ENCODE measurements around the gene SORCS2. TPM values are rescaled to one million over a fixed set of nuclear protein-coding genes. Genes with fewer than 3 reads are reported as not detected.

Gene SORCS2
- polyA plus RNA-seq, 1 donor (not counting 4 experiments of a cell fraction or from before 2014, with no cell fraction given): 0.09 TPM

DNA sequence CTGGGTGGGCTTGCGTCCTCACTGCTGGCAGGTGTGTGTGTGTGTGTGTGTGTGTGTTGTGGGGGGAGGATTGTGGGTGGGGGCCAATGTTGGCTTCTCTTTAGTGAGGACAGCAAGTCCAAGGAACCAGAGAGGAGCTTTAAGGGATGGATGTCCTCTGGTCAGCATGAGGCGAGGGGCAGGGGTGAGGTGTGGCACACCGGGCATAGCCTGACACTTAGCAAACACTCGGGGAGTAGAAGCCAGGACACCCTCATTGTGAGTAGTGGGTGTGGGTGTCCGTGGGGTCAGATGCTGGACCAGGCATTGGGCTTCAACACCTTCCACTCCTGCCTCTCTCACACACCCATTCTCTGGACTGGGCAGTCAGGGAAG is 2.8 kb downstream of the SORCS2 start:
- H2AFZ ChIP-seq (ENCODE audit: control insufficient read depth, low read length): no peak overlapping the region
- no peak overlapping the region for H3K4me2 ChIP-seq (ENCODE audit: control insufficient read depth, extremely low read depth, insufficient read depth, low read depth, low read length)
- no peaks in the 10 kb centered on the region for H3K9me3 ChIP-seq (ENCODE audit: control insufficient read depth, low read depth, low read length)
- no peaks in the 10 kb centered on the region for H3K36me3 ChIP-seq (ENCODE audit: control insufficient read depth in 2 of 2, extremely low read depth in 1 of 2, insufficient read depth in 2 of 2, low read length in 2 of 2)
- TF ChIP-seq, protein P1, sequence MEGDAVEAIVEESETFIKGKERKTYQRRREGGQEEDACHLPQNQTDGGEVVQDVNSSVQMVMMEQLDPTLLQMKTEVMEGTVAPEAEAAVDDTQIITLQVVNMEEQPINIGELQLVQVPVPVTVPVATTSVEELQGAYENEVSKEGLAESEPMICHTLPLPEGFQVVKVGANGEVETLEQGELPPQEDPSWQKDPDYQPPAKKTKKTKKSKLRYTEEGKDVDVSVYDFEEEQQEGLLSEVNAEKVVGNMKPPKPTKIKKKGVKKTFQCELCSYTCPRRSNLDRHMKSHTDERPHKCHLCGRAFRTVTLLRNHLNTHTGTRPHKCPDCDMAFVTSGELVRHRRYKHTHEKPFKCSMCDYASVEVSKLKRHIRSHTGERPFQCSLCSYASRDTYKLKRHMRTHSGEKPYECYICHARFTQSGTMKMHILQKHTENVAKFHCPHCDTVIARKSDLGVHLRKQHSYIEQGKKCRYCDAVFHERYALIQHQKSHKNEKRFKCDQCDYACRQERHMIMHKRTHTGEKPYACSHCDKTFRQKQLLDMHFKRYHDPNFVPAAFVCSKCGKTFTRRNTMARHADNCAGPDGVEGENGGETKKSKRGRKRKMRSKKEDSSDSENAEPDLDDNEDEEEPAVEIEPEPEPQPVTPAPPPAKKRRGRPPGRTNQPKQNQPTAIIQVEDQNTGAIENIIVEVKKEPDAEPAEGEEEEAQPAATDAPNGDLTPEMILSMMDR (optimal IDR thresholded peaks at IDR 0.05 in 1 of 3, IDR thresholded peaks at IDR 0.05 in 1 of 3, conservative IDR thresholded peaks at IDR 0.05 in 1 of 3; ENCODE audit: extremely low read depth in 1 of 3, insufficient read depth in 2 of 3, low read length in 3 of 3): no peak
- no peak for TF ChIP-seq EZH2 (IDR thresholded peaks at IDR 0.05; ENCODE audit: low read length)
- dilution Hi-C loops (cut with MboI; ENCODE audit: extremely low pct_ligation_motif_present, low sequenced_read_pairs): no loop called here
- H3K4me1 ChIP-seq (ENCODE audit: control insufficient read depth, extremely low read depth, insufficient read depth, low read length): peaks cover 5% of the 10 kb centered on the region
- FAIRE-seq: no peak
- no peak overlapping the region for H3K4me3 ChIP-seq (ENCODE audit: control insufficient read depth in 2 of 3, extremely low read depth in 1 of 3, insufficient read depth in 2 of 3, low read depth in 1 of 3, low read length in 3 of 3)
- no peaks in the 10 kb centered on the region for H4K20me1 ChIP-seq (ENCODE audit: control insufficient read depth, extremely low read depth, insufficient read depth, low read length)
- H3K9ac ChIP-seq (ENCODE audit: control insufficient read depth, extremely low read depth, insufficient read depth, low read length): no peak overlapping the region
- H3K9me1 ChIP-seq (ENCODE audit: control insufficient read depth, extremely low read depth, insufficient read depth, low read length): no peaks in the 10 kb centered on the region
- no peak overlapping the region for H3K27ac ChIP-seq (ENCODE audit: control insufficient read depth, insufficient read depth, low read length)
- no peak for DNase-seq (ENCODE audit: low read depth, low spot score)
- no peaks in the 10 kb centered on the region for H3K79me2 ChIP-seq (ENCODE audit: control insufficient read depth, insufficient read depth, low read length)
- peaks cover 60% of the 10 kb centered on the region for H3K27me3 ChIP-seq (ENCODE audit: control insufficient read depth, extremely low read depth, insufficient read depth, low read length)

DNA sequence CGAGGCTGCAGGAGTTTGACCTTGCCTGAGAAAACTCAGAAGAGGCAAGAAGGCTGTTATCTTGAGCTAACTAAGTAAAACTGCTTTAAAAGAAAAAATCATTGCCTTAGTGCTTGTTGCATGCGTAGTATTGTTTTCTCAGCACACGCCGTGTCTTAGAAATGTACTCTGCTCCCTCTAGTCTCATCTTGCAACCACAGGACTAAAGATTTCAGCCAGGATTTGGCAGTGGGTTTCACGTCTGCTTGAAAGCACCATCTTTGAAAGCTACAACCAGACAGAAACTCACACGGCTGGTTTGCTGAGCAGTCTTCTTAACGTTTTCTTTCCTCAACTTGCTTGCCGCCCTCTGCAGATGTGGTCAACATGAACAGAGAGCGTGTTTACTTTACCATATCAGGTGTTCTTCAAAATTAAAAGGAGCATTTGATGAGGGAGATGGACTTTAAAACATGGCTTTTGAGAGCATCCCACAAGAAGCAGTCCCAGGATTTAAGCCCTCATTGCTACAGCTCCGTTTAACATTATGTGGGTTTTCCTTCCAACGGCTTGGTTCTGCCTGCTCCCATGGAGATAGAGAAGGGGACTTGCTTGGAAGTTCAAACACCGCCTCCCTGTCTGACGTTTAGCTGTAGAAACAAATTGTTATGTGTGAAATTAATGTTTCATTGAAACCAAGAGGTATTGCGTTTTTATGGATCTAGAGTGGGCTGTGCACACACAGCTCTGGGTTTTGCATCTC is 3.4 kb downstream of the SORCS2 start:
- no peaks in the 10 kb centered on the region for H3K79me2 ChIP-seq (ENCODE audit: control insufficient read depth, insufficient read depth, low read length)
- dilution Hi-C loops (cut with MboI; ENCODE audit: extremely low pct_ligation_motif_present, low sequenced_read_pairs): no loop called here
- no peak for DNase-seq (ENCODE audit: low read depth, low spot score)
- H3K4me2 ChIP-seq (ENCODE audit: control insufficient read depth, extremely low read depth, insufficient read depth, low read depth, low read length): no peak overlapping the region
- peak; percentile 67 for TF ChIP-seq EZH2 (IDR thresholded peaks at IDR 0.05; ENCODE audit: low read length)
- TF ChIP-seq, protein P1 (optimal IDR thresholded peaks at IDR 0.05 in 1 of 3, IDR thresholded peaks at IDR 0.05 in 1 of 3, conservative IDR thresholded peaks at IDR 0.05 in 1 of 3; ENCODE audit: extremely low read depth in 1 of 3, insufficient read depth in 2 of 3, low read length in 3 of 3): no peak
- H2AFZ ChIP-seq (ENCODE audit: control insufficient read depth, low read length): no peak overlapping the region
- H3K36me3 ChIP-seq (ENCODE audit: control insufficient read depth in 2 of 2, extremely low read depth in 1 of 2, insufficient read depth in 2 of 2, low read length in 2 of 2): no peaks in the 10 kb centered on the region
- no peak overlapping the region for H3K9ac ChIP-seq (ENCODE audit: control insufficient read depth, extremely low read depth, insufficient read depth, low read length)
- H3K27ac ChIP-seq (ENCODE audit: control insufficient read depth, insufficient read depth, low read length): no peak overlapping the region
- peaks cover 62% of the 10 kb centered on the region for H3K27me3 ChIP-seq (ENCODE audit: control insufficient read depth, extremely low read depth, insufficient read depth, low read length)
- H3K9me1 ChIP-seq (ENCODE audit: control insufficient read depth, extremely low read depth, insufficient read depth, low read length): no peaks in the 10 kb centered on the region
- H3K4me3 ChIP-seq (ENCODE audit: control insufficient read depth in 2 of 3, extremely low read depth in 1 of 3, insufficient read depth in 2 of 3, low read depth in 1 of 3, low read length in 3 of 3): no peak overlapping the region
- no peak for FAIRE-seq
- H3K9me3 ChIP-seq (ENCODE audit: control insufficient read depth, low read depth, low read length): no peaks in the 10 kb centered on the region
- no peaks in the 10 kb centered on the region for H4K20me1 ChIP-seq (ENCODE audit: control insufficient read depth, extremely low read depth, insufficient read depth, low read length)
- H3K4me1 ChIP-seq (ENCODE audit: control insufficient read depth, extremely low read depth, insufficient read depth, low read length): peaks cover 5% of the 10 kb centered on the region

Data from keratinocyte (primary cell).